Vagina (tissue), 2 donors: Measurements from ENCODE around the gene SOHLH1. TPM values are rescaled to one million over a fixed set of nuclear protein-coding genes. Genes with fewer than 3 reads are reported as not detected.
A peak's percentile ranks its signal among the peaks of the same experiment; 100 is the strongest.

Source experiments
- DNase-seq, 2 donors: peaks; one replicate each; pipeline ENCODE4 v3.0.0-alpha.2; 2017; ENCODE audit errors: extremely low spot score in 2 of 2
- H3K27ac ChIP-seq: fragments of 200-600 bp; sonication (generic); one replicate; pipeline ENCODE4 v1.5.1; 2019
- H3K27me3 ChIP-seq: fragments of 200-600 bp; sonication (generic); one replicate; pipeline ENCODE4 v1.5.1; 2019
- H3K36me3 ChIP-seq, 2 donors: fragments of 200-600 bp; sonication (generic); one replicate each; pipeline ENCODE4 v1.5.1; 2017 to 2019
- H3K4me1 ChIP-seq: fragments of 200-600 bp; sonication (generic); one replicate; pipeline ENCODE4 v1.5.1; 2019
- H3K4me3 ChIP-seq, 2 donors: fragments of 200-600 bp; sonication (generic); 1 replicate in 1 of 2; 2 replicates in 1 of 2; pipeline ENCODE4 v1.5.1; 2016 to 2019
- H3K9me3 ChIP-seq: fragments of 200-600 bp; sonication (generic); one replicate; pipeline ENCODE4 v1.5.1; 2019
- POLR2A ChIP-seq, 2 donors: fragments of 450-650 bp; IDR thresholded peaks; one replicate each; pipeline ENCODE4 v1.6.1; 2017; ENCODE audit warnings: antibody characterized with exemption in 2 of 2, mild to moderate bottlenecking in 2 of 2, moderate library complexity in 2 of 2
- POLR2AphosphoS5 ChIP-seq, 2 donors: sonication (generic); formaldehyde crosslinking; IDR thresholded peaks; one replicate each; pipeline ENCODE4 v1.9.0; 2017; ENCODE audit warnings: antibody characterized with exemption in 2 of 2, mild to moderate bottlenecking in 2 of 2, low read depth in 1 of 2; ENCODE audit not compliant: insufficient read depth in 1 of 2
- intact Hi-C: fragments of 100-400 bp; cut with DNase I; formaldehyde crosslinking; loops from one replicate; pipeline ENCODE4 v1.15.1; 2023
- total RNA-seq: library from RNA; depleted of rRNA; stranded (reverse); fragments of >200 nt; gene quantifications from one replicate; pipeline ENCODE4 v1.2.3, GENCODE V29; 2016
- TF ChIP-seq, protein P1 (sequence below), 3 experiments: fragments of 450-650 bp in 2 of 3; fragments of 200-600 bp in 1 of 3; sonication (generic) in 1 of 3; IDR thresholded peaks; one replicate each; pipeline ENCODE4 v1.5.1; 2017 to 2019; ENCODE audit warnings: antibody characterized with exemption in 3 of 3, mild to moderate bottlenecking in 2 of 3, moderate library complexity in 2 of 3

SOHLH1 gene
- total RNA-seq, 1 donor from 2014 or later, result not detected

- peak within 1 kb of the TSS; percentile 3 to 33 for H3K4me3 ChIP-seq
- no peaks in the 10 kb centered on the region for H3K36me3 ChIP-seq
- H3K4me1 ChIP-seq, result peaks cover 14% of the 10 kb centered on the region
- no peaks in the 10 kb centered on the region for H3K9me3 ChIP-seq
- TF ChIP-seq POLR2A (IDR thresholded peaks at IDR 0.05), result no peak
- TF ChIP-seq, protein P1, sequence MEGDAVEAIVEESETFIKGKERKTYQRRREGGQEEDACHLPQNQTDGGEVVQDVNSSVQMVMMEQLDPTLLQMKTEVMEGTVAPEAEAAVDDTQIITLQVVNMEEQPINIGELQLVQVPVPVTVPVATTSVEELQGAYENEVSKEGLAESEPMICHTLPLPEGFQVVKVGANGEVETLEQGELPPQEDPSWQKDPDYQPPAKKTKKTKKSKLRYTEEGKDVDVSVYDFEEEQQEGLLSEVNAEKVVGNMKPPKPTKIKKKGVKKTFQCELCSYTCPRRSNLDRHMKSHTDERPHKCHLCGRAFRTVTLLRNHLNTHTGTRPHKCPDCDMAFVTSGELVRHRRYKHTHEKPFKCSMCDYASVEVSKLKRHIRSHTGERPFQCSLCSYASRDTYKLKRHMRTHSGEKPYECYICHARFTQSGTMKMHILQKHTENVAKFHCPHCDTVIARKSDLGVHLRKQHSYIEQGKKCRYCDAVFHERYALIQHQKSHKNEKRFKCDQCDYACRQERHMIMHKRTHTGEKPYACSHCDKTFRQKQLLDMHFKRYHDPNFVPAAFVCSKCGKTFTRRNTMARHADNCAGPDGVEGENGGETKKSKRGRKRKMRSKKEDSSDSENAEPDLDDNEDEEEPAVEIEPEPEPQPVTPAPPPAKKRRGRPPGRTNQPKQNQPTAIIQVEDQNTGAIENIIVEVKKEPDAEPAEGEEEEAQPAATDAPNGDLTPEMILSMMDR (IDR thresholded peaks at IDR 0.05), result peak; percentile 25 to 90 (median 61)
- no peak for DNase-seq
- intact Hi-C loops, result no loop called here
- H3K27ac ChIP-seq, result no peak within 1 kb of the TSS
- H3K27me3 ChIP-seq, result no peaks in the 10 kb centered on the region
Observed at GRCh38 chr9:135701959-135702721, 2.9 kb upstream of the SOHLH1 start, which contains the start of gene KCNT1. KCNT1 (plus strand) TSS chr9:135702185; CDS start chr9:135702259, 74 bp downstream.

GRCh38 chr9:135701067-135701958, 2.0 kb upstream of the SOHLH1 start:
- no peak for DNase-seq
- Histone ChIP-seq H3K9me3 (no peaks in the 10 kb centered on the region), H3K4me1 (peaks cover 14% of the 10 kb centered on the region), H3K27ac (no peak overlapping the region), H3K36me3 (no peaks in the 10 kb centered on the region), H3K27me3 (no peaks in the 10 kb centered on the region), H3K4me3 (peak overlapping the region in 1 of 2 donors; percentile 33)
- intact Hi-C loops, result no loop called here
- TF ChIP-seq POLR2AphosphoS5 (IDR thresholded peaks at IDR 0.05; ENCODE audit: insufficient read depth in 1 of 2, low read depth in 1 of 2) (no peak), POLR2A (IDR thresholded peaks at IDR 0.05) (no peak)
- TF ChIP-seq, protein P1 (IDR thresholded peaks at IDR 0.05), result no peak

DNA sequence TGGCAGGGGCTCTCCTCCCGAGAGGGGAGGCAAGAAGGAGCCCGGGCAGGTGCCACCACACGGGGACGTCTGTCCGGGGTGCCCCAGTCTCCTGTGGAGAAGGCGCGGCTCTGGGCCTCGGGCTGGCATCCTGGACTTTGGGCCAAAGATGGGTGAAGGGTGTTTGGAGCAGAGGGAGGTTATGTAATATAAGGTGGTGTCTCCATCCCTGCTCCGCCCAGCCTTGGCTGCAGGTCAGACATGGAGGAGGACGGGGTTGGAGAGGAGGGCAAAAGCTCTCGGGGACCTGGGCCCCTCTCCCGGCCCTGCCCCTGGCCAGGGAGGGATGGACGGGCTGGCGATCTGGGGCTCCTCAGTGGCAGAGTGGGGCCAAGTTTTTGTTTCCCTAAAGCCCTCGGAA, 1.2 kb upstream of the SOHLH1 start:
- H3K36me3 ChIP-seq, result no peaks in the 10 kb centered on the region
- no peaks in the 10 kb centered on the region for H3K27me3 ChIP-seq
- H3K27ac ChIP-seq, result no peak overlapping the region
- intact Hi-C loops, result no loop called here
- no peaks in the 10 kb centered on the region for H3K9me3 ChIP-seq
- no peak overlapping the region for H3K4me3 ChIP-seq
- TF ChIP-seq POLR2A (IDR thresholded peaks at IDR 0.05) (no peak), POLR2AphosphoS5 (IDR thresholded peaks at IDR 0.05; ENCODE audit: insufficient read depth in 1 of 2, low read depth in 1 of 2) (no peak)
- TF ChIP-seq, protein P1 (IDR thresholded peaks at IDR 0.05), result no peak
- DNase-seq, result no peak
- peaks cover 14% of the 10 kb centered on the region for H3K4me1 ChIP-seq

DNA sequence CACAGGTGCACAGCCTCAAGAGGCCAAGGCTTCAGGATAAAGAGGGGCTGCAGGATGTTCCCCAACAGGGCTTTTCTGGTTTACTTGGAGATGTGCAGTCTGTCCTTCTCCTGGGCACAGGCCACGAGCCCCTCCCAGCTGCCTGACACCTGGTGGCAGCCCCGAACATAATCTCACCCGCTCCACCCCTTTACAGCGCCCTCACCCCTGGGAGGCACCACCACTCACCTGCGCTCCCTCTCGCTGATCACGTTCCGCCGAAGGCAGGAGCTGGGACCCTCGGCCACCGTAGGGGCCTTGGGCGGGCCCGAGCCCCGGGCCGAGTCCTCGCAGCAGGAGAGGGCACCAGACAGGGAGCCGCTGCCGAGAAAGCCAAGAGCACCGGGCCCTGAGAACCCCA, 514 bp downstream of the SOHLH1 start:
- Histone ChIP-seq H3K9me3 (no peaks in the 10 kb centered on the region), H3K4me1 (peaks cover 14% of the 10 kb centered on the region), H3K36me3 (no peaks in the 10 kb centered on the region), H3K27me3 (no peaks in the 10 kb centered on the region), H3K4me3 (no peak overlapping the region), H3K27ac (no peak overlapping the region)
- intact Hi-C loops, result no loop called here
- TF ChIP-seq POLR2AphosphoS5 (IDR thresholded peaks at IDR 0.05; ENCODE audit: insufficient read depth in 1 of 2, low read depth in 1 of 2), result no peak
- TF ChIP-seq, protein P1 (IDR thresholded peaks at IDR 0.05), result no peak
- no peak for TF ChIP-seq POLR2A (IDR thresholded peaks at IDR 0.05)
- DNase-seq, result no peak
